GM12873 (cell line): ENCODE measurements around the gene PLB1.

Experiments
- CTCF ChIP-seq: IDR thresholded peaks from 2 replicates; pipeline ENCODE4 v1.5.1; 2012; ENCODE audit warnings: low read depth, mild to moderate bottlenecking, moderate library complexity, low read length, control low read depth; ENCODE audit not compliant: insufficient read depth; ENCODE audit errors: missing control alignments

Gene PLB1

GRCh38 chr2:28490558-28490957 lies 5.3 kb upstream of the PLB1 start:
- no peak for TF ChIP-seq CTCF

GRCh38 chr2:28492282-28492681 lies 3.6 kb upstream of the PLB1 start:
- no peak for TF ChIP-seq CTCF

- no peak for TF ChIP-seq CTCF
These were observed 2.2 kb upstream of the PLB1 start for GRCh38 chr2:28493636-28494035.

- no peak for TF ChIP-seq CTCF
These were observed 921 bp downstream of the PLB1 start for GRCh38 chr2:28496781-28497180.

- TF ChIP-seq CTCF: no peak
These were observed 1.3 kb downstream of the PLB1 start for GRCh38 chr2:28497206-28497605.

GRCh38 chr2:28499282-28499681 lies 3.4 kb downstream of the PLB1 start:
- no peak for TF ChIP-seq CTCF

GRCh38 chr2:28505361-28505760 lies 9.5 kb downstream of the PLB1 start:
- no peak for TF ChIP-seq CTCF

- no peak for TF ChIP-seq CTCF
These were observed 10.5 kb downstream of the PLB1 start for GRCh38 chr2:28506112-28506910.
